ENCODE results near the gene FIBIN. TPM values are rescaled to one million over a fixed set of nuclear protein-coding genes. Genes with fewer than 3 reads are reported as not detected.

FIBIN gene
- total RNA-seq, 1 experiment from 2014 or later: not detected

DNA sequence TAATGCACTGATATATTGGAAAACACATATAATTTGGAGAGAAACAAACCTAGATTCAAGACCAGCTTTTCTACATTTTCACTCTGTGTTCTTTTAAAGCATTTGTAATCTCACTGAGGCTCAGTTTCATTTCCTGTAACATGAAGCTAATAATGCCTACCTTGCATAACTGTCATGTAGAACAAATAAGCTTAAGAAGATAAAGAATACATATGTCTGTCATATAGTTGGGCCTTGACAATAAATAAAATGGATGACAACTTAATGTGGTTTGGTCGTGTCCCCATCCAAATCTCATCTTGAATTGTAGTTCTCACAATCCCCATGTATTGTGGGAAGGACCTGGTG lies 35.2 kb upstream of the FIBIN start:
- Histone ChIP-seq H3K9me2 (ENCODE audit: insufficient read depth) (no peaks in the 10 kb centered on the region), H3K79me2 (ENCODE audit: insufficient read depth, low read length) (no peaks in the 10 kb centered on the region), H2AFZ (ENCODE audit: low read depth, low read length, poor library complexity, severe bottlenecking) (no peak overlapping the region), H3K9ac (ENCODE audit: low read length) (no peak overlapping the region), H3K27me3 (ENCODE audit: insufficient read depth, low read length) (no peaks in the 10 kb centered on the region), H4K20me1 (ENCODE audit: insufficient read depth) (no peaks in the 10 kb centered on the region), H3K4me1 (ENCODE audit: control insufficient read depth in 1 of 2, insufficient read depth in 2 of 2, low read length in 2 of 2) (no peaks in the 10 kb centered on the region), H3K4me3 (replicated peaks in 1 of 2; ENCODE audit: low read depth in 1 of 2, low read length in 2 of 2) (no peak overlapping the region), H3K27ac (ENCODE audit: low read depth, low read length) (no peak overlapping the region), H3K36me3 (ENCODE audit: control insufficient read depth in 1 of 2, insufficient read depth in 2 of 2, low read length in 2 of 2) (no peaks in the 10 kb centered on the region), H3K9me3 (ENCODE audit: control insufficient read depth in 1 of 2, insufficient read depth in 1 of 2, low read depth in 1 of 2, low read length in 2 of 2) (no peaks in the 10 kb centered on the region; a peak in 2 of 4 replicates), H3K4me2 (ENCODE audit: low read length) (no peak overlapping the region)
- ATAC-seq (no peak), DNase-seq (ENCODE audit: low read depth, low spot score) (no peak)
- no peak for TF ChIP-seq POLR2AphosphoS5 (IDR thresholded peaks at IDR 0.05; ENCODE audit: low read depth, low read length)
- no peak for TF ChIP-seq YY1 (IDR thresholded peaks at IDR 0.05; ENCODE audit: extremely low read depth, insufficient replicate concordance, low read depth, low read length)
- no peak for TF ChIP-seq ZNF274 (IDR thresholded peaks at IDR 0.05; ENCODE audit: low read depth, low read length)
- TF ChIP-seq JUND (IDR thresholded peaks at IDR 0.05): no peak
- TF ChIP-seq POLR2A (IDR thresholded peaks at IDR 0.05; ENCODE audit: borderline replicate concordance, extremely low read depth, insufficient read depth, insufficient read length): no peak
- no peak for TF ChIP-seq RAD21 (IDR thresholded peaks at IDR 0.05; ENCODE audit: low read depth)
- no peak for TF ChIP-seq ELF1 (IDR thresholded peaks at IDR 0.05; ENCODE audit: borderline replicate concordance, low read depth)
- no peak for TF ChIP-seq FOSL1 (IDR thresholded peaks at IDR 0.05; ENCODE audit: low read depth)
- TF ChIP-seq CBX3 (IDR thresholded peaks at IDR 0.05; ENCODE audit: low read depth): no peak
- no peak for TF ChIP-seq SP1 (IDR thresholded peaks at IDR 0.05; ENCODE audit: low read depth)
- TF ChIP-seq EZH2phosphoT487 (IDR thresholded peaks at IDR 0.05; ENCODE audit: borderline replicate concordance): no peak
- TF ChIP-seq TCF7L2 (IDR thresholded peaks at IDR 0.05; ENCODE audit: borderline replicate concordance, extremely low read depth, insufficient read depth, insufficient read length): no peak
- TF ChIP-seq, protein P1, sequence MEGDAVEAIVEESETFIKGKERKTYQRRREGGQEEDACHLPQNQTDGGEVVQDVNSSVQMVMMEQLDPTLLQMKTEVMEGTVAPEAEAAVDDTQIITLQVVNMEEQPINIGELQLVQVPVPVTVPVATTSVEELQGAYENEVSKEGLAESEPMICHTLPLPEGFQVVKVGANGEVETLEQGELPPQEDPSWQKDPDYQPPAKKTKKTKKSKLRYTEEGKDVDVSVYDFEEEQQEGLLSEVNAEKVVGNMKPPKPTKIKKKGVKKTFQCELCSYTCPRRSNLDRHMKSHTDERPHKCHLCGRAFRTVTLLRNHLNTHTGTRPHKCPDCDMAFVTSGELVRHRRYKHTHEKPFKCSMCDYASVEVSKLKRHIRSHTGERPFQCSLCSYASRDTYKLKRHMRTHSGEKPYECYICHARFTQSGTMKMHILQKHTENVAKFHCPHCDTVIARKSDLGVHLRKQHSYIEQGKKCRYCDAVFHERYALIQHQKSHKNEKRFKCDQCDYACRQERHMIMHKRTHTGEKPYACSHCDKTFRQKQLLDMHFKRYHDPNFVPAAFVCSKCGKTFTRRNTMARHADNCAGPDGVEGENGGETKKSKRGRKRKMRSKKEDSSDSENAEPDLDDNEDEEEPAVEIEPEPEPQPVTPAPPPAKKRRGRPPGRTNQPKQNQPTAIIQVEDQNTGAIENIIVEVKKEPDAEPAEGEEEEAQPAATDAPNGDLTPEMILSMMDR (IDR thresholded peaks at IDR 0.05 in 2 of 3, conservative IDR thresholded peaks at IDR 0.05 in 1 of 3; ENCODE audit: borderline replicate concordance in 1 of 3, insufficient read depth in 1 of 3, low read depth in 2 of 3, low read length in 2 of 3): no peak
- TF ChIP-seq SRF (IDR thresholded peaks at IDR 0.05; ENCODE audit: low read depth): no peak
- TF ChIP-seq, protein P2, sequence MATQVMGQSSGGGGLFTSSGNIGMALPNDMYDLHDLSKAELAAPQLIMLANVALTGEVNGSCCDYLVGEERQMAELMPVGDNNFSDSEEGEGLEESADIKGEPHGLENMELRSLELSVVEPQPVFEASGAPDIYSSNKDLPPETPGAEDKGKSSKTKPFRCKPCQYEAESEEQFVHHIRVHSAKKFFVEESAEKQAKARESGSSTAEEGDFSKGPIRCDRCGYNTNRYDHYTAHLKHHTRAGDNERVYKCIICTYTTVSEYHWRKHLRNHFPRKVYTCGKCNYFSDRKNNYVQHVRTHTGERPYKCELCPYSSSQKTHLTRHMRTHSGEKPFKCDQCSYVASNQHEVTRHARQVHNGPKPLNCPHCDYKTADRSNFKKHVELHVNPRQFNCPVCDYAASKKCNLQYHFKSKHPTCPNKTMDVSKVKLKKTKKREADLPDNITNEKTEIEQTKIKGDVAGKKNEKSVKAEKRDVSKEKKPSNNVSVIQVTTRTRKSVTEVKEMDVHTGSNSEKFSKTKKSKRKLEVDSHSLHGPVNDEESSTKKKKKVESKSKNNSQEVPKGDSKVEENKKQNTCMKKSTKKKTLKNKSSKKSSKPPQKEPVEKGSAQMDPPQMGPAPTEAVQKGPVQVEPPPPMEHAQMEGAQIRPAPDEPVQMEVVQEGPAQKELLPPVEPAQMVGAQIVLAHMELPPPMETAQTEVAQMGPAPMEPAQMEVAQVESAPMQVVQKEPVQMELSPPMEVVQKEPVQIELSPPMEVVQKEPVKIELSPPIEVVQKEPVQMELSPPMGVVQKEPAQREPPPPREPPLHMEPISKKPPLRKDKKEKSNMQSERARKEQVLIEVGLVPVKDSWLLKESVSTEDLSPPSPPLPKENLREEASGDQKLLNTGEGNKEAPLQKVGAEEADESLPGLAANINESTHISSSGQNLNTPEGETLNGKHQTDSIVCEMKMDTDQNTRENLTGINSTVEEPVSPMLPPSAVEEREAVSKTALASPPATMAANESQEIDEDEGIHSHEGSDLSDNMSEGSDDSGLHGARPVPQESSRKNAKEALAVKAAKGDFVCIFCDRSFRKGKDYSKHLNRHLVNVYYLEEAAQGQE (IDR thresholded peaks at IDR 0.05; ENCODE audit: low read depth): no peak
- POLR2A ChIA-PET: no interaction called here
- no TSS peak for BruUV-seq (replicated peaks)
- CTCF ChIA-PET: no interaction called here
- intact Hi-C loops (cut with micrococcal nuclease): no loop called here
- RAD21 ChIA-PET (ENCODE audit: low non-redundant PET in 1 of 2, low total read pairs in 2 of 2, uncharacterized antibody in 2 of 2, unreplicated experiment in 2 of 2): no interaction called here
